ENCODE data around the gene FSD2.
"Not testable (repeated sequence)": the region's sequence is repeated elsewhere in the genome, so short reads cannot be mapped to it uniquely, and the experiment has no call there.

Gene FSD2

DNA sequence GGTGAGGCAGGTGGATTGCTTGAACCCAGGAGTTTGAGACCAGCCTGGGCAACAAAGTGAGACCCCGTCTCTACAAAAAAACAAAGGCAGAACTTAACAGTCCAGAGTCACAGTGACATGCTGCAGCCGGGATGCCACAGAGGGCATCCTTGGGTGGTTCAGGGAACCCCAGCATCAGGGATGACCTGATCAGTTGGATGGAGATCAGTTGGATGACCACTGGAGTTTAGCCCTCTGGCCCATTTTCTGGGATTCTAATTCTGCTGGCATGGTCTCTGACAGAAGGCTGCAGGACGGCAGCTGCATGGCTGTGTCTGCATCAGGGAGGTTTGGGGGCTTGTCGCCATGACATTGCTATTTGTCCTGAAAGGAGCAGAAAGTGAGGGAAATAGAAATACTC, 23.4 kb upstream of the FSD2 start:
- DNase-seq: no peak

DNA sequence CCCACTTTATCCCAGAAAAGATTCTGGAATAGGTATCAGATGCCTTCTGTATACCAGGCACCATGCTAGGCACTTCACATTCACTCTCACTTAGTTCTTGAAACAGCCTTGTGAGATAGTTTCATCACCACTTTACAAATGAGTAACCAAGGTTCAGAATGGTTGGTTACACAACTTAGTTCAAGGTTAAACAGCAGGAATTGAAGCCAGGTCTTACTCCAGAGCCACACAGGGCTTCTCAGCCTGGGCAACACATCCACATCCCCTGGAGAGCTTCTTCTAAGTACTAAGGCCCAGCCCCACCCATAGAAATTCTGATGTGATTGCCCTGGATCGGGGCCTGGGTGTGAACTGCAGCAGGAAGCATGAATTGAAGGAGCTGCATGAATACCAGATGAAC, 22.2 kb upstream of the FSD2 start:
- DNase-seq: no peak

DNA sequence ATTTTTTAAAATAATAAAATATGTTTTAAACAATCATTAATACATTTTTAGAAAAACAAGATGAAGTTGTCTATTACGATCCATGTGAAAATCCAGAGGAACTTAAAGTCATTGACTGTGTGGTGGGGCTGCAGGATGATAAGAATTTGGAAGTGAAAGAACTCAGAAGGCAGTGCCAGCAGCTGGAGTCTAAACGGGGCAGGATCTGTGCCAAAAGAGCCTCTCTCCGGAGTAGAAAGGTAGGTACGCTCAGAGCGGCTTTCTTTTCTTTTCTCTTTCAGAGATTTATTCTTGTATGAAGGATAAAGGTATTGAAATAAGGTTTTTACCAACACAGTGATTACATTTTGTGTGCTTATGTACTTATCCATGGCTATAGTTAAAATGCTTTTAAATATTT, 17.2 kb upstream of the FSD2 start:
- DNase-seq: no peak

DNA sequence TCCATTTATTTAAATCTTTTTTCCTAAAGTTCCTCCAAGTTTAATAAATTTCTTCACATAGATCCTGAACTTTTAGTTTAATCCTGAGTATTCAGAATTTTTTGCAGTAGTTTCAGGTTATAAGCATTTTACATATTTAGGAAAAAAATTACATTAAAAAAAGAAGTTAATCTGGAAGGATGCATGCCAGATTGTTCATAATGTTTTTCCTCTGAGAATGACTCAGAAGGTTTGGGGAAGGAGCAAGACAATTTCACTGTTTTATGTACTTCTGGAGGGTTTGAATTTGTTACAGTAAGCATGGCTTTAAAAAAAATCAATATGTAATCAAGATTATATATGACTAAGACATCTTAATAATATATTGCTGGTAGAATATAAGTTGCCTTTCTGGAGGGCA, 16.0 kb upstream of the FSD2 start:
- DNase-seq: not testable (repeated sequence)

DNA sequence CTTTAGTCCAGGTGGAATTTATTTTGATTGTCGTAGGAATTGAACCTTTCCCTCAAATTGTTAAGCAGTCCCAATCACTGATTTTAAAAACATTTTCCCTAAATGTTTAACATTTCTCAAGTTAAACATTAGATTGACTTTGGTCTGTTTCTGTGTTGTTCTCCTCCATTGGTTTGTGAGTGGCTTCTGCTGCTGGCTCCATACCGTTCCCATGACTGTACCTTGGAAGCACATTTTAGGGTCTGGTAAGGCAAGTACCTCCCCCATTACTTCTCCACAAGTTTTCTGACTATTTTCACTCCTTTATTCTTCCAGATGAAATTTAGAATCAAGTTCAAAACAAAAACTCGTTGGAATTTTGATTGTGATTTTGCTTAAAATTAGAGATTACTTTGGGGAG, 15.5 kb upstream of the FSD2 start:
- not testable (repeated sequence) for DNase-seq

DNA sequence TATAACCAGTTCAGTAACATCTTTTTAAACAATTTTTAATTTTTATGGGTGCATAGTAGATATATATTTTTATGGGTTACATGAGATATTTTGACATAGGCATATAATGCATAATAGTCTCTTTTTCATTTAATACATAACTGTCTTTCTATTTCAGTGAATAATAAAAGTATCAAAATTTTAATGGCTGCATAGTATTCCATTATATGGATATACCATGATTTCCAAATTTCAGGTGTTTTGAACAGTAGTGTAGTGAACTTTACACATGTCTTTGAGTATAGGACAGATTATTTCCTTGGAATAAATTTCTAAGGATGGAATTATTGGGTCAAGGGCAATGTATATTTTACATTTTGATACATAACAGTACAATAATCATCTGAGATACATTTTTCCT, 14.3 kb upstream of the FSD2 start:
- no peak for DNase-seq

DNA sequence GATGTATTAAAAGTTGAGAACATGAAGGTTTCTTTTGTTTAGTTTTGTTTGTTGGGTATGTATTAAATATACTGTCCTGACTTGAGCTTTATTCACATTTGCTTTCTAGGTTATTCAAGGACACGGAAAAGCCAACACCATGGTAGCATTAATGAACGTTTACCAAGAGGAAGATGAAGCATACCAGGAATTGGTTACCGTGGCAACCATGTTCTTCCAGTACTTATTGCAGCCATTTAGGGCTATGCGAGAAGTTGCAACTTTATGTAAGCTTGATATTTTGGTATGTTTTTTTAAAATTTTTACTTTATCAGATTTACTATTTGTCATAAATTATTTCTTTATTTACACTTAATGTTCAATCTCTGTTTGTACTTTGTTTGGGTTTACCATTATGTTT, 7.1 kb upstream of the FSD2 start:
- peak; percentile 24 for DNase-seq

DNA sequence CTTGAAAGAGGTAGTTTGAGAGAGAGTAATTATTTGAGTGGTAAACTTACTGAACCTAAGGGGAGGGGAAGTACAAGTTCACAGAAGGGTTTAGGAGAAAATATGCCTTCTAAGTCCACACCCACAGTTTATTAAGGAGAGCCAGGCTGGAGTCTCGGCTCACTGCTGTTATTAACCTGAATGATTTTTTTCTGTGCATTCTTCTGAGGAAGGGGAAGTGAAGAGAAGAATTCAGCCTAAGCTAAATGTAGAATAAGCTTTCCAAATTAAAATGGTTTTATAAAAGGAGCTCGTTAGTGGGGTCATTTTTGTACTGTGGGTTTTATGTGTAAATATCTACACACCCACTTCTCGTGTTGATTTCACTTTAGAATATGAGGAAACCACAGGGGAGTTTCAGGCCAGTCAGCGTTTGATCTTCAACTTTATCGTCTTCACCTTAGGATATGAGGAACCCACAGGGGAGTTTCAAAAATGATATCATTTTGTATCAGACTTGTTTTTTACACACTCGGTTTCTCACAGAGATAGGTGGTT, 5.1 kb upstream of the FSD2 start:
- no peak for DNase-seq

DNA sequence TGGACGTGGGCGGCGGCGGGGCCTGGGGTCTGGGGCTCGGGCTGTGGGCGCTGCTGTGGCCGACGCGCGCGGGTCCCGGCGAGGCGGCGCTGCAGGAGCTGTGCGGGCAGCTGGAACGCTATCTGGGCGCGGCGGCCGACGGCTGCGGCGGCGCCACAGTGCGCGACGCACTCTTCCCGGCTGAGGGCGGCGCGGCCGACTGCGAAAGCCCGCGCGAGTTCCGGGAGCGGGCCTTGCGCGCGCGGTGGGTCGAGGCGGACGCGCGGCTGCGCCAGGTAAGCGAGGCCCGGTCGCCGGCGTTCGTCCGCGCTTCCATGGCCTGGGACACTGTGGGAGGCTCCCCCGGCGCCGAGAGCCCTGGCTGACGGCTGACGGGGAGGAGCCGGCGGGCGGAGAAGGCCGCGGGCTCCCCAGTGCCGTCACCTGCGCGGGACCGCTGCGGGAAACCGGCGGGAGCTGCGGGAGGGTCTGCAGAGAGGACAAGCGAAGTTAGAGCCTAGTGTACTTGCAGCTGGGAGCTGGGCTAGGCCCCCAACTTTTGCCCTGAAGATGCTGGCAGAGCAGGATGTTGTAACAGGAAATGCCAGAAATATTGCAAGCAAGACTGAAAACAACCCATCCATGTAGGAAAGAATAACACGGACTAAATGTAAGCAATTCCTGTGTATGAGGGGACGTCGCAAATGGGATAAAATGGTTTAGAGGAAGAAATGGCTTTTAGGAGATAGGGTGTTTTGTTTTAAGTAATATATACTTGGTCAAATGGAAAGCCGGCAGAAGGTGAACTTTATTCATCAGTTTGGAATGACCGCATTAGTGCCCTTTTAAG, 4.4 kb upstream of the FSD2 start:
- peak; percentile 69 for DNase-seq

DNA sequence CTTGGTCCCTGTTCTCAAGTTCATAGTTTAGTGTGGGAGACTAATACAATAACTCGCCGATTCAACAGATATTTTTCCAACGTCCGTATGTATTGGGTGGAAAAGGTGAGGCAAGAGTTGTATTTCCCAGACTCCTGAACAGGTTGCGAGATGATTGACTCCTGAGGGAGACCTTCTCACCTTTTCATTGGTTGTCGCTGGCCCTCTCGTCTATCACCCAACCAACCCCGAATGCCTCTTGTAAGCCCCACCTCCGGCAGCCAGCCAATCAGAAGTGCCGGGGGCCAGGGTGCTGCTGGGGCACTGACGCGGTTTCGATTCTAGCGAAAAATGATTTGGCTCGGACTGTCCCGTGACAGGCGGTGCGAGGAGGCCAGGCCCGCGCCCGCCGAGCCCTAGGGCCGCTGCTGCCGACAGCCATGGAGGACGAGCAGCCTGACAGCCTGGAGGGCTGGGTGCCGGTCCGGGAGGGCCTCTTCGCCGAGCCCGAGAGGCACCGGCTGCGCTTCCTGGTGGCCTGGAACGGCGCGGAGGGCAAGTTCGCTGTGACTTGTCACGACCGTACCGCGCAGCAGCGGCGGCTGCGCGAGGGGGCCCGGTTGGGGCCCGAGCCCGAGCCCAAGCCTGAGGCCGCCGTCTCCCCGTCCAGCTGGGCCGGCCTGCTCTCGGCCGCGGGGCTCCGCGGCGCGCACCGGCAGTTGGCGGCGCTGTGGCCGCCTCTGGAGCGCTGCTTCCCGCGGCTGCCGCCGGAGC, 3.6 kb upstream of the FSD2 start, which contains the start of gene WHAMM:
Gene WHAMM (plus strand): TSS at position 321 of the 753 bp plus-strand sequence. CDS start 99 bp downstream, at position 420.
- peak; percentile 99 for DNase-seq

DNA sequence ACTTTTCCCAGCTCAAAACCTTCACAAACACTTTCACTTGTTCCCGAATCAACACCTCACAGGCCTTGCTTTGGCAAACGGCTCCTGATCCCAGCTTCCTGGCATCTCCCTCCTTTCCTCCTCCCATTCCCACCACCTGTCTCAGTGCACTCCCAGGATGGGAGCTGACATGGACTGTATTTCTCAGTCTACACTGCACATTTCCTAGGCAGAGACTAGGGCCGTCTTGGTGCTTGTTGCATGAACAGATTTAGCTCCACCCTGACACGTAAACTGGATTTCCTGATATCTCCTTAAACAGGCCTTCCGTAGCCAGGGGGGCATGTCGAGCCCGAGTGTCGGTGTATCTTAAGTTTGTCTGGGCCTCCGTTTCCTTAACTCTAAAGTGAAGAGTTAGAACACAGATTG, 2.8 kb upstream of the FSD2 start:
- DNase-seq: peak; percentile 37

DNA sequence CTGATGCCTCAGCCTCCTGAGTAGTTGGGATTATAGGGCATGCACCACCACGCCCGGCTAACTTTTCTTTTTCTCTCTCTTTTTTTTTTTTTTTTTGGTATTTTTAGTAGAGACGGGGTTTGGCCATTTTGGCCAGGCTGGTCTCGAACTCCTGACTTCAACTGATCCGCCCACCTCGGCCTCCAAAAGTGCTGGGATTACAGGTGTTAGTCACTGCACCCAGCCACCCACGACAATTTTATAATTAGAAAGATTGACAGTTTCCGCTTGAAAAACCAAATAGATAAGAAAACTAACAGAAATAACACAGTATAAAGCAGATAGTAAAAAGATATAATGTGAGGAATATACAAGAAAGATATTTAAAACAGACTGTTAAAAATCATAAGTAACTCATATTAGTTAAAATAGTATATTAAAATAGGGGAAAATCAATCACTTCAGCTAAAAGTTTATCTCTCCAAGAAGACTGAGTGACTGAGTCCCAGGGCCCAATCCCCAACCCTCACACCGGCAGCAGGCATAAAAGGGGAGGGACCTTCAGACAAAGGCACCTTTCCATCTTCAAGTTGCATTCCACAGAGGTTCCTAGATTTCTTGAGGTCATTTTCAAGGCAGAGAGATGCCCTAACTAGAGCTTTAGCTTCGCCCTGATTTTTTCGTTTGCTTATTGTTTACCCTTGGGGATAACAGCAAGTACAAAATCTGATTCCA, 2.2 kb upstream of the FSD2 start:
- DNase-seq: no peak

DNA sequence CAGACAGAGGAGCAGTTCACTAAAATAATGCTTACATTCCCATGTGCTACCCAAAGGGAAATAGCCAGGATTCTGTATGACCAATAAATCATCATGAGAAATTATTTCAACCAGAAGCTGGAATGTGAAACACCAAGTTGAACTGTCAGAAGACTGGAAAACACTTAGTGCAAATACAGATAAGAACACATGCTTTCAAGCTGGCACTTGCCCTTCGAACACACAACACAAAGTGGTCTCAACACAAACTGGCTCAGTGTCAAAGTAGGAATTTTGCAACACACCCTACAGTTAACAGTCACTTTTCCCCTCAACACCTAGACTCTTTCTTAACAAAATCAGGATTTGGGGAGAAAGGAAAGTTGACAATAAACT, 1.3 kb downstream of the FSD2 start:
- DNase-seq: no peak

DNA sequence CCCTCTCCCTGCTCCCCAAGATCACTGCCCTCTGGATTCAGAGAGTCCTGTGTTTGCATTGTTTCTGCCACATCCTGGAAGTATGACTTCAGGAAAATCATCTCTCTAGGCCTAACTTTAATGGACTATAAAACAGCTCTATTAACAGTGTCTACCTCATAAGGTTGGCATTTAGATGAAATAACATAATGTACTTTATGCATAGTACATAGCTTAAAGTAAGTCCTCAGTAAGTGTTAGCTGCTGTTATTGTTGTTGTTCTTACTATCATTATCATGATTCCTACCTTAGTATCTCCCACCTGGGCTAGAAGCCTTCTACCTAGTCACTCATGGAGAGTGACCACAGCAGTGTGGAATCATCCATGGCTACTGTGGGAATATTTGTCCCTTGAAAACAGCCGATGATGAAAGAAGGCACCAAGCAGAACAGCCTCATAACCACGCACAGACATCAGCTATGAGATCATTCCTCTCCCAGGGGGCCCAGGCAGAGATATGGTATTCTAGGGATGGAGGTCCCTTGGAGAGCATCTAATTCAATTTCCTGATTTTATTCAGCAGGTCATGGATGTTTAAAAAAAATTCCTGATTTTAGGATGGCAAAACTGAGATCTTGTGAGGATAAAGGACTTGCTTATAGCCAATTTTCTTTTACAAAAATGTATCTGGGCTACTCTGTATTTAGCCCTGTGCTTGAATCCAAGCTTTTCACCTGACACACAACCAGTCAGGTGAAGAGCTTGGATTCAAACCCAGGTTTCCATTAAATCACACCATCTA, 1.9 kb downstream of the FSD2 start:
- DNase-seq: no peak

DNA sequence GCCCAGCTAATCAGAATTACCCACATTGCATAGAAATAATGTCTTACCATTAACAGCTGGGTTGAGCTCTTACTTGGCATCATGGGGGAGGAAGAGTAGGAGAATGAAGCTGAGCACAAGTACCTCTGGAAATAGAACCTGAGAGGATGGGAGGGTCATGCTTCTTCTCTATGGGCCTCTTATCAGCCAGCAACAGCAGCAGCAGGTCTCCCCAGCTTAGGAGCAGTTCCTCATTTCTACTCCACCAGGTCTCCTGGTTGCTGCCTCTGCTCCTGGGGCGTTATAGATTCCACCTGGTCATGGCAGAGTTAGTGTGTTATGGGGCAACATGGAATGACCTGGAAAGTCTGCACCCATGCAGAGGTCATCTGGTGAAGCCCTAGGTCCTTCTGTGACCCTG, 3.4 kb downstream of the FSD2 start:
- no peak for DNase-seq

DNA sequence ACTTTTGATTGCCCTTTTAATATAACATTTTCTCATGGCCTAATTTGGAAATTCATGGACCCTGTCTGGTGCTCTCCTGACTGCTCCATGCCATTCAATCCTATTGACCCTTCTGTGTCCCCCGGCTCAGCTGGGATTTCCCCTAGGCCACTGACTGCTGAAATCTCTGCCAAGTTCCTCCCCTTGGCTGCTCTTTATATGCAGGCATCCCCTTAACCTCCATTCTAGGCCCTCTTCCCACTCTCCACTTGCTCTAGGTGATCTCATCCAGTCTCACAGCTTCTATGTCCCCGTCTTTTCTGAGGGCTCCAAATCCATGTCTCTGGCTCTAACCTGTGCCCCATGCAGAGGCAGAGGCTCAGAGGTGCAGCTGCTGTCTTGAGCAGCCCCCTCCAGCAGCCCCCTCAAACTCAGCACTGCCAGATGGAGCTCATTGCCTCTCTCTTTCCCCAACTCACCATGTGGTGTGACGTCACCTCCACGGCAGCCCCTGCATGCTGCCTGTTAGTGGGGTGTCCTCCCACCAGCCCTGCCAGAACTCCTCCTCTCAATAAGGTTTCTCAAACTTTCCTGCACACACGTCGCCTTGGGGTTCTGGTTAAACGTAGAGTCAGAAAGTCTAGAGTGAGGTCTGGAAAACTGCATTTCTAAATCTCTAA, 6.6 kb downstream of the FSD2 start:
- DNase-seq: no peak

DNA sequence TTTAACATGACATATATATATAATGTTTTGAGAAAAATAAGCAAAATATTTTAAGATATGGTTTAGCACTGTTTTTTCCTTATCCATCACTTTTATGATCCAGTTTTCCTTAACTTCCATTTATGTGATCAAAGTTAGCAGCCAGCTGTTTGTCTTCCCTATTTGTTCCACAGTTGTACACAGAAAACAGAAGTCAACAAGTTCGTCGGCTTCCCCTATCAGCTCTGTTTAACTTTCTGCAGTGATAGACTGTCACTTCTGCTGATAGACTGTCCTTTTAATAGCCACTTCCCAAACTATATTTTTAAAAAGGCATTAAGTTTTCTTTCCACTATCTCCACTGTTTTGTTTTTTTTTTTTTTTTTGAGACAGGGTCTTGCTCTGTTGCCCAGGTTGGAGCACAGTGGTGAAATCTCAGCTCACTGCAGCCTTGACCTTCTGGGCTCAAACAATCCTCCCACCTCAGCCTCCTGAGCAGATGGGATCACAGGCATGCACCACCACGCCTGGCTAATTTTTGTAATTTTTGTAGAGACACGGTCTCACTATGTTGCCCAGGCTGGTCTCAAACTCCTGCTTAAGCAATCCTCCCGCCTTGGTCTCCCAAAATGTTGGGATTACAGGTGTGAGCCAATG, 7.2 kb downstream of the FSD2 start:
- no peak for DNase-seq

DNA sequence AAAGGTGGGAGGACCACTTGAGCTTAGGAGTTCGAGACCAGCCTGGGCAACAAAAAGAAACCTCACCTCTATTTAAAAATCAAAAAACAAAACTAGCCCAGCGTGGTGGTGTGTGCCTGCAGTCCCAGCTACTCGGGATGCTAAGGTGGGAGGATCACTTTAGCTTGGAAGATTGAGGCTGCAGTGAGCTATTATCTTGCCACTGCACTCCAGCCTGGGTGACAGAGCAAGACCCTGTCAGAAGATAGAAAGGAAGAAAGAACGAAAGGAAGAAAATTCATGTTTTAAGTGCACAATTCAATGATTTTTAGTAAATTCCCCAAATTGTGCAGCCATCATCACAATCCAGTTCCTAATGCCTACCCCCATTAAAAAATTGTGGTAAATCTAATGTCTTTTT, 7.8 kb downstream of the FSD2 start:
- DNase-seq: no peak

DNA sequence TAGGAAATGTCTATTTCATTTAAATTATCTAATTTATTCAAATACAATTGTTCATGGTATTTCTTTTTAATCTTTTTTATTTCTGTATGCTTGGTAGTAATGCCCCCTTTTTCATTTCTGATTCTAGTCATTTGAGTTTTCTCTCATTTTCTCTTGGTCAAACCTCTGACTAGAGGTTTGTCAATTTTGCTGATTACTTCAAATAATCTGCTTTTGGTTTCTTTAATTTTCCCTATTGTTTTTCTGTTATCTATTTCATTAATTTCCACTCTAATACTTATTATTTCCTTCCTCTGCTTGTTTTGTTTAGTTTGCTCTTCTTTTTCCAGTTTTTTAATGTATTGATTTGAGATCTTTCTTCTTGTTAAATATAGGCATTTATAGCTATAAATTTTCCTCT, 12.1 kb downstream of the FSD2 start:
- DNase-seq: no peak

DNA sequence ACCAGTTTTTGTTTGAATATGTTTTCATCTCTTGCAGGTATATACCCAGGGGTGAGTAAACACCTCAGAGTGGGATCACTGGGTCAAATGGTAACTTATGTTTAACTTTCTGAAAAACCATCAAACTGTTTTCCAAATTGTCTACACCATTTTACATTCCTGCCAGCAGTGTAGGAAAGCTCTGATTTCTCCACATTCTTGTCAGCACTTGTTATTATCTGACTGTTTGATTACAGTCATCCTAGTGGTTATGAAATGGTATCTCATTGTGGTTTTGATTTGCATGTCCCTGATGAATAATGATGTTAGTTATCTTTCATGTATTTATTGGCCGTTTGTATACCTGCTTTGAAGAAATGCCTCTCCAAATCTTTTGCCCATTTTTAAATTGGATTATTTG, 13.8 kb downstream of the FSD2 start:
- DNase-seq: no peak

DNA sequence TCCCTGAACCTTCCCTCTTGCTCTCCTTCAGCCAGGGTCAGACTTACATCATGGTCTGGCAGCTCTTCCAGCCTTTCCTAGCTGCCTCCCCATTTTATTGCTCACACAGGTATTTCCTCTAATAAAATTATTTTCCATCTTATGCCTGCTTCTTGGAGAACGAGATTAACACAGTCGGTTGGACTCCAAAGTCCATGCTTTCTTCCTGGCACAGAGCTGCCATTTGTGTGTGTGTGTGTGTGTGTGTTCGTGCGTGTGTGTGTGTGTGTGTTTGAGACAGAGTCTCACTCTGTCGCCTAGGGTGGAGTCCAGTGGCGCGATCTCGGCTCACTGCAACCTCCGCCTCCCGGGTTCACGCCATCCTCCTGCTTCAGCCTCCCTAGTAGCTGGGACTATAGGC, 15.5 kb downstream of the FSD2 start:
- DNase-seq: no peak

DNA sequence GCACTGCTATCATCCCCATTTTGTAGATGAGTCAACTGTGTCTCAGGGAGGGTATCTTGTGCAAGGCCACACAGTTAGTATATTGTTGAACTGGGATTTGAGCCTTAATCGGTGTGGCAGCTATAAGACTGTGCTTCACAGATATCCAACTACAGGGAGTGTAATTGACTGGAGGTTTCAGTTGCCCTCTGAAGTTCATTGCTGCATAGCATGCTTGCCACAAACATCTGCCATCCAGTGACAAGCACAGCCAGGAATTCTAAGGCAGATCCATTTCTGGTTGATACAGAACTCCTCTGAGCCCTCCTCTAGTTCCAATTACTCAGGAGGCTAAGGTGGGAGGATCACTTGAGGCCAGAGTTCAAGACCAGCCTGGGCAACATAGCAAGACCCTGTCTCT, 16.4 kb downstream of the FSD2 start:
- no peak for DNase-seq

Data from NCI-H82 (cell line).